NCI-H510A (cell line): Measurements from ENCODE around the gene DUSP22.

ENCODE experiments used
- DNase-seq: peaks from one replicate; lab custom pipeline; 2025; lab: John Stamatoyannopoulos, UW

Gene DUSP22

GRCh38 chr6:380234-381218 is 88.2 kb downstream of the DUSP22 start:
- DNase-seq, result no peak

DNA sequence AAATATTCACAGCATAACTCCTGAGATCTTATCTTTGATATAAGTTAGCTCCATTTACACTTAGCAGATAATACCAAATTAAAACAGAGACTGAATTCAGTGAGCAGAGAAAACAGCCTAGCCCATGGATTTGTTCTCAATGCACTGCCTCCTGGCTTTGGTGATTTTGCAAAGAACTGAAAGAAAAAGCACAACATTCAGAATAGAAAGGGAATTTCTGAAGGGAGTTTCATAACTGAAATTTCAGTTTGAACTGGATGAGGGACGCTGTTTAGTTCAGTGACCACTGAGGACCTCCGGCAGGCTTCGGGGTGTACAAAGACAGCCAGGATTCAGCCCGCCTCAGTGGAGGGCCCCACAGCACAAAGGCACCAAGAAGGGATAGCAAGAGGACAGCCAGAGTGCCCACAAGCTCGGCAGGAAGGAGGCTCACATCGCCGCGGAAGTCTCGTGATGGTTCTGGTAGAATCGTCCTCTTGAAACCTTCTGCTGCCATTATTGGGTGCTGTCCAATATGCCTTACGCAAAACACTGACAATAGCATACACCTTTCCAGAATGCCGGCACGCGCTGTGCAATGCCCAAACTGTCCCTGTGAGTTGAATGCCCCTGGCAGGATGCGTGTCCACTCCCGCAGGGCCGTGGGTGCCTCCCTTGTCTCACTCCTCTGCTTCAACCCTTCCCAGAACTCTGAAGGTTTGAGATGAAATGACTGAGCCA is 89.6 kb downstream of the DUSP22 start:
- no peak for DNase-seq

DNA sequence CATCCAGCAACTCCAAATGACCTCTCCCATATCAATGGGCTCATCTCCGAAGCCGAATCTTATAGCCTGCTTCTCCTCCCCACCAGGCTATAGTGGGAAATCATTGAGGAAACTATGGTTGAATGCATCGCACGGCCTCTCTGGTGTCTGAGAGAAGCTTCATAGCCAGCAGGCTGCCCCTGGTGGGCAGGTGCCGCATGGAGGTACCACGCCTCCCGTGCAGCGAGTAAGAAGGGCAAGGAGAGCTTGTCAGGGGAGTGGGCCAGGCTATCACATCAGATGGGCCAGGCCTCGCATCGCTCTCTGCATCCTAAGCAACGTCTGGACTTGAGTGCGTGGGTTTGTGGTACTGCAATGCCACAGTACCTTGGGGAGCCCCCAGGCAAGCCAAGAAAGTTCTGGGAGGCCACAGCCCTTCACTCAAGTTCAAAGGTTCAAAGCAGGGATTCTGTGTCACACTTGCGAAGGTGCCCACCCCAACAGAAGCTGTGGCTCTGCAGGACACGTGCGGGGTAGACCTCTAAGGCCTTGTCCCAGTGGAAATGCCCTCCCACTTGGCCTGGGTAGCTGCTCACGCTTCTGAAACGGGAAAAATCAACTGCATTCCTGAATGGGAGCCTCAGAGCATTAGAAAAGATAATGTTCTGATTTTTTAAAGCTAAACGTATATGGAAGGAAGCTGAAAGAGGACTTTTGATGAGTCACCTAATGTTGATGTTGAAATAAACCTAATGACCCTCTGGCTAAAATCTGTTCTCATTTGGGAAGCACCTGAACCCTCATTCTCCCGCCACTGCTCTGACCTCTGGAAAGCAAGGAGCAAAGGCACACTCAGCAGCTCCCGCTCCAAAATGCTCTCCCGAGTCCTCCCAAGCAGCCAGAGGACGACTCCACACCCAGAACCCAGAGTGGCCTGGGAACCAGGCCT is 90.9 kb downstream of the DUSP22 start:
- no peak for DNase-seq

- no peak for DNase-seq
Measured at GRCh38 chr6:383856-384255, 91.6 kb downstream of the DUSP22 start.

DNA sequence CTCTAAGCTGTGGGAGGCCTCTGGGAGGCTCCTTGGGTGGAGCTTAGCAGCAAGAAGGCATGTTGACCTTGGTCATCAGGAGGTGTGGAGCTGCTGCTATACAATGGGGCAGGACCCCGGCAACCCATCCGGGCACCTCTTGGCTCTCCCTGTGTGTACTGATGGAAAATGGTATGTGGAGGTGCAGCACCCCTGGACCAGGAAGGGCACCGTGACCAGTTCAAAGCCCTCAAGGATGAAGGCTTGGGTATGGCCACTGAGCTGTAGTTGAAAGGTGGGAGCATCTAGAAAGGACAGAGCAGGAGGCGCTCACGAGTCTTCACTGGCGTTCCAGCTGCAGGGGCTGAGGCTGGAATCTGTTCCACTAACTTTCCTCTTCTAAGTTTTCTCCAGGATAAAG is 92.6 kb downstream of the DUSP22 start:
- no peak for DNase-seq

DNA sequence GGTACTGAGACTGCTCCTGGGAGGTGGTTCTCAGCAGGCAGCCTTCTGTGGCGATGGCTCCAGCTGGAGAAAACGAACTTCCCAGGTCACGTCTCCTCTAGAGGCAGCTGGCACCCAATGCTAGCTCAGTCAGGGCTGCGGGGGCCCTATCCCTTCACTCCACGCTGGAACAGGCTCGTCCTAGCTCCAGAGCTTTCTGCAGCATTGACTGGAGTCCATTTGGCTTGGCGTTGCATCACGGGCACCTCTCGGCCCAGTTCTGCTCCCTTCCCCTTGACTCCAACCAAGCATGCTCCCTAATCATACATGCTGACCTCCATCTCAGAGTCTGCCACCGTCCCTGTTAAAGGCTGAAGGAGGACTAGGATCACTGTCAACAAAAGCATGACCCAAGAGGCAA is 93.3 kb downstream of the DUSP22 start:
- no peak for DNase-seq

DNA sequence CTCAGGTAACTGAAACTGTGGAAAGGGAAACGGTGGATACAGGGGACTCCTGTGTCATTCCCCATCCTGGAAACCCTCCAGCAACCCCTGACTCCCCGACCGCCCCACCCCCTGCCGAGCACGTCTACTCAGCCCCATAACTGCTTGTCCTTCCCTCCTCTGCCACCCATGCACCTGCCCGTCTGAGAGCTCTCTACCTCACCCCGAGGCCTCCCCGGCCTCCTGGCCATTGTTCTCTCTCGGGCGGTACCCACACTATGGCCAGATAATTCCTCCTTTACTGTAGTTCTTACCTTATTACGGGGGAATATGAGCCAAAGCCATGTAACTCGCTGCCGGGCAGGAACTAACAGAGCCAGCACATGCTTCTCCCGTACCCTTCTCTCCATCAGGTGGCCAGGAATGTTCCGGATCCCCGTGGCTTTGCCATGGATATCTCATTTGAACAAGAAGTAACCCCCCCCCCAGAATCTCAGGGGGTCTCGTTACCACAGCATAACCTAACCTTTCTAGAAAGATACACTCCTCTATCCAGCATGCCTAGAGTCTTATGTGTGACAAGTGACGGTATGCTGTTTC is 94.5 kb downstream of the DUSP22 start:
- no peak for DNase-seq

DNA sequence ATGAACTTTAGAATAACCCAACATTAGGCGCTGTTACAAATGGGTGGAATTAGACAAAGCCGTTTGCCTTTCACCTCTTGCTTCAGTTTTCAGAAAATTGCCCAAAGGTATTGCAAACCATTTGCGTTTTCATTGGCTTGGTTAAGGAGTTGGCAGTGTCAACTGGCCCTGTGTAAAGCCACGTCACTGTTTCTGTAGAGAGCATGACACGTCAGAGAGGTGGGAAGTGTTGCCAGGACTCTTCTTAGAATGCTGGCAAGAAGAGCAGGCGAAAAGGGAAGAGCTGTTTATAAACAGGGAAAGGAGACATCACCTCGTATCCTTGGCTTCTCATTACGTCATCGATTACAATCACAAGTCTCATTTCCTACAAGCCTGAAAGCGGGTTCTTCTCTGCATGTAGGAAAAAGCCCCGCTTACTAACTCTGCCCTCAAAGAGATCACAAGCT is 95.0 kb downstream of the DUSP22 start:
- DNase-seq, result no peak

DNA sequence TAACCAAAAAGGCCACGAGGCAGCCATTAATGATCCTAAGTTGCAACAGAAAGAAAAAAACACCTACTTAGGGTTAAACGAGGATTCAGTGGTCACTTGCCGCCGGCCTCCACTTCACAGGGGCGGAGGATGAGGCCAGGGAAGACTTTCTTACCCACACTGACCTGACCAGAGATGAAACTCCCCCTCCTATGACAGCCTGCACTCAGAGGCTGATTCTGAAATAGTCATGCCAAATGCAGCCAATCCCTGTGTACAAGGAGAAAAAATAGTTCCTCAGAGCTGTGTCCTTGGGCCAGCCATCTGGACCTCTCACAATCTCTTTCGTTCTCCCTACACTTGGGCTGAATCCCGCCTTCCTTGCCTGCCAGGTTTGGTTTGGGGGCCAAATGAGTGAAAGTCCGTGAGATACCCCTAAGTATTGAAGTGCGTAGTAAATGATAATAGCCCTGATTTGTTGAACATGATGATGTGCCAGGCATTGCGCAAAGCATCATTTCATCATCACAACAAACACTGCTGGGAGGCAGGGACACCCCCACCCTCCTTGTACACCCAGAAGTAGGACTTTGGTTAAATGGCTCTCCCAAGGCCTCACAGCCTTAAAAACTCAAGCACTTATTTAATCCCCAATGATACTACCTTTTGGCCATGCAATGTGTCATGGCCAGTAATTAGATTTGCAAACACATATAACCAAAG is 96.1 kb downstream of the DUSP22 start:
- no peak for DNase-seq

DNA sequence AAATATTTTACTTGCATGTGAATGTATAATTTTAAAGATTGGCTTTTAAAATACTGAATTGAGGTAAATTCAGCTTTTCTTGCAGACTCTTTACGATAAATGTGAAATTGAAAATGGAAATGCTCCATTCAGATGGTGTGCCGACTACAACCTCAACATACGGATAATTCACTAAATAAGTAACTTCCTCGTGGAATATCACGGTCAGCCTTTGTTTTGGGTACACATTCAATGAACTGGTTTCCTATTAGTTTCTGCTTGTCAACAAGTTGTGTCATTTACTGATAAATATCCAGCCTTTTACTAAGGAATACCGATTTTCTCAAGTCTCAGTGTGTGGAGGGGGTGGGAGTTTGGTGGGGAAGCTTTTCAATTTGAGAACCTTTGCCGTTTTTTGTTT is 96.9 kb downstream of the DUSP22 start:
- DNase-seq, result no peak

- no peak for DNase-seq
Measured at GRCh38 chr6:389622-390021, 97.3 kb downstream of the DUSP22 start.

GRCh38 chr6:390914-391558 is 98.7 kb downstream of the DUSP22 start:
- no peak for DNase-seq

- DNase-seq, result no peak
Measured at GRCh38 chr6:391559-392440, 99.5 kb downstream of the DUSP22 start, which contains the start of gene IRF4. Gene IRF4, plus strand, starts transcription at chr6:391752. Its CDS starts 1,401 bp downstream, at chr6:393153.

GRCh38 chr6:392441-393390 is 100.4 kb downstream of the DUSP22 start:
- DNase-seq, result no peak

DNA sequence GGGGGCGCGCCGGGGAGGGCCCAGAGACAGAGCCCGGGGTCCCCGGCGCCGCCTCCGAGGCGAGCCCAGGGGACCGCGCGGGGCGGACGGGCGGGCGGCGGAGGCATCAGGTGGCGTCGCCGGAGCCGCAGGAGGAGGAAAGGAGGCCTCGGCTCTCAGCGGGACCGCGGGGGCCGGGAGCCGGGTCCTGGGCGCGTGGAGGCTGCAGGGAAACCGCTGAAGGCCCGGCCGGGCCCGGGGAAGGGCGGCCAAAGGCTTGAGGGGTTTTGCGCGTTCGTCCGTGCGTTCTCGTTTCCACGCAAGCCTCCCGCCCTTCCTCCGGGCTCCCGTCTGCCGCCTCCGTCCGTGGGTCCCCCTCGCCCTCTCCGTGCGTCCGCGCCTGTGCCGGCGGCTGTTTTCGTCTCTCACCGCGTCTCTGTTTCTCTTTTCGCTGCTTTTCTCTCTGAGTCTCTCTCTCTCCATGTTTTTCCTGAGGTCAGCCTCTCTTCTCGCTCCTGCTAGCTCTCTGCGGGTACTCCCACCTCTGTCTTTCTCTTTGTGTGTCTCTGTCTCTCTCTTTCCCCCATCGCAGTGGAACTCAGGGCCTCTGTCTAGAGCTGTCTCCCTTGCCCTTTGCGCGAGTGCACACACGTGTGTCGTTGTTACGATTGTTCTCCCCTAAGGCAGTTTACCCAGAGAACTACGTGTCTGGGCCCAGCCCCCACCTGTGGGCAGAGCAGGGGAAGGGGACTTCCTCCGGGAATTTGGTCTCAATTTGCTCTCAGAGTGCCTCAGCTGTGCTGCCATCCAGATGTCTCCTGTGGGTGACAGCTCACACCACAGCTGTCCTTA is 101.3 kb downstream of the DUSP22 start:
- no peak for DNase-seq

DNA sequence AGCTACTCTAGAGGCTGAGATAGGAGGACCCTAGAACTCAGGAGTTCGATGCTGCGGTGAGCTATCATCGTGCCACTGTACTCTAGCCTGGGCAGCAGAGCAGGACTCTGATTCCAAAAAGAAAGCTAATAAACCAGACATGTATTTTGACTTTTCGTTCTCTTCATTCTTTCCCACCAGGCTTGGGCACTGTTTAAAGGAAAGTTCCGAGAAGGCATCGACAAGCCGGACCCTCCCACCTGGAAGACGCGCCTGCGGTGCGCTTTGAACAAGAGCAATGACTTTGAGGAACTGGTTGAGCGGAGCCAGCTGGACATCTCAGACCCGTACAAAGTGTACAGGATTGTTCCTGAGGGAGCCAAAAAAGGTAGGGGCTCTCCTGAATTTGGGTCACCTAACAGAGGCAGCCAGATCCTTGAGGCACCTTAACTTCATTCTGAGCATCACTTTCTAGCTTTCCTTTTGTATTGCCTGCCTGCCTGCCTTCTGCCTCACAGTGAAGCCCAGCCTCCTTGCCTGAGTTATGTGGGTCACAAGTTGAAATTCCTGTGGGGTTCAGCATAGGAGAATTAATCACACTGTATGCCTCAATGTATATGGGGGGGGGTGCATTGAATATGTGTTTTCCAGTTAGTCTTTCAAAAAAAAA is 102.5 kb downstream of the DUSP22 start:
- no peak for DNase-seq
